ENCODE measurements around the gene BLTP2. TPM values are rescaled to one million over a fixed set of nuclear protein-coding genes. Genes with fewer than 3 reads are reported as not detected.

BLTP2 gene
- total and polyA plus RNA-seq, 10 of the 15 experiments (the other 5 are each of a cell fraction or from before 2014, with no cell fraction given), result 14.2 to 151 (median 78.1) TPM

DNA sequence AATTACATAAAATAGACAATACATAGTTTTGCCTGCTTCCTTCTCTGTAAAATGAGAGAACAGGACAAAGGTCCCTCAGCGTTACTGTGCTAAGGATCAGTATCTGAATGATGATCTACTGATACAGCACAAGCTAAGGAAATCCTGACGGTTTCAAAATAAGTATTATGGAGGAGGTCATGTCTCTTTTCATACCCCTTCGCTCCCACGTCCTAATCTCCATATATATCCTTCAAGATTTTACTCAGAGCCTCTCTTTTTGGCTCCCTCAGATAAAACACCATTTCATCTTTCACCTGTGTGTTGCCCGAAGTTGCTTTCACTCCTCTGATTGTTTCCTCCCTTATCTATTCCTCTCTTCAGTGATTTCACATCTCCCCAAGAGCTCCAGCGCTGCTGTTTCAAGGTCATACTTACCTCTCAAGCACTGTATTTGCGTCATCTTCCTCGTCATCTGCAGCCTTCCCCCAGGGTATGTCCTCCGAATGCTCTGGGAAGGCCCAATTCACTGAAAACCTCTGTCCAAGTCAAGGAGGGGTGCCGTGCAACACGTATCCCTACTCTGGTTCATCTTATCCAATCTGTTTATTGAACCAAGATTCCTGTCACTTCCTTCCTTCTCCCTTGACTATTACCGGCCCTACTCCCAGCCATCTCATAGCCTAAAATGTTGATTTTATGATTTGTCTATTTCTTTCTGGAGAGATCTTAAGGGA lies 1.2 kb upstream of the BLTP2 start:
- Histone ChIP-seq H3K36me3 (ENCODE audit: control insufficient read depth in 2 of 2, insufficient read depth in 2 of 2, low read length in 1 of 2) (peaks cover 4 to 16% of the 10 kb centered on the region in 2 experiments), H3K27me3 (replicated peaks in 1 of 2; ENCODE audit: control insufficient read depth in 2 of 2, insufficient read depth in 2 of 2, low read length in 1 of 2) (no peaks in the 10 kb centered on the region), H3K9ac (ENCODE audit: control insufficient read depth, insufficient read depth, low read length) (peak overlapping the region; percentile 32; the same call in 1 of the 2 replicates), H3K4me2 (ENCODE audit: control insufficient read depth, insufficient read depth) (peak overlapping the region; percentile 77), H3K79me2 (ENCODE audit: control insufficient read depth, insufficient read depth, low read length) (peaks cover 31% of the 10 kb centered on the region), H4K20me1 (ENCODE audit: control insufficient read depth, insufficient read depth) (no peaks in the 10 kb centered on the region), H3K27ac (ENCODE audit: control insufficient read depth, insufficient read depth) (peak overlapping the region; percentile 85), H3K4me3 (peak overlapping the region; percentile 73), H3K9me3 (replicated peaks; ENCODE audit: control insufficient read depth, insufficient read depth, low read length) (no peaks in the 10 kb centered on the region), H3K4me1 (ENCODE audit: control insufficient read depth, insufficient read depth, low read length) (peaks cover 14% of the 10 kb centered on the region), H2AFZ (ENCODE audit: control insufficient read depth, low read depth, low read length) (peak overlapping the region; percentile 25)
- FAIRE-seq (peak; percentile 23), DNase-seq (ENCODE audit: low read depth, low spot score) (no peak), ATAC-seq (no peak)
- in situ Hi-C loops (cut with MboI) (no loop called here), intact Hi-C loops (cut with micrococcal nuclease; ENCODE audit: unreplicated experiment) (loop anchor here (1.0 to 2.0 kb wide), 2 partner anchors 30 to 65 kb away; partner anchors contain the start of gene PROCA1)
- ChIA-PET CTCF (interaction anchor here (0.6 to 7.5 kb wide), 31 partner anchors 9 to 499 kb away, joined by 3 to 84 read pairs (median 5); partner anchors contain the start of genes ALDOC, NEK8, PROCA1 and RPL23A), POLR2A (interaction anchor here (0.8 to 5.4 kb wide), 11 partner anchors 15 to 303 kb away, joined by 3 to 32 read pairs (median 6); partner anchors contain the start of genes ALDOC, PROCA1, RPL23A and SDF2), RAD21 (ENCODE audit: unreplicated experiment) (interaction anchor here (0.6 to 2.9 kb wide), 18 partner anchors 16 to 471 kb away, joined by 3 to 22 read pairs (median 4); partner anchors contain the start of genes DHRS13, IFT20, NEK8 and PROCA1), SMC1A (ENCODE audit: uncharacterized antibody, unreplicated experiment) (interaction anchor here (0.8 to 4.2 kb wide), 13 partner anchors 9 to 306 kb away, joined by 3 to 22 read pairs (median 4); partner anchors contain the start of genes RPL23A, SDF2, SUPT6H and TLCD1)
- 45% methylated on average over 12 of the region's 12 CpGs for WGBS (ENCODE audit: insufficient coverage, insufficient replicate concordance, low lambda C conversion rate, missing lambda C conversion rate)
- no TSS peak for BruUV-seq (replicated peaks)
- no peak for TF ChIP-seq MYC (IDR thresholded peaks at IDR 0.05; ENCODE audit: insufficient read depth, insufficient read length, insufficient replicate concordance, low read length, severe bottlenecking)
- no peak for TF ChIP-seq IKZF2 (IDR thresholded peaks at IDR 0.05)
- no peak for TF ChIP-seq NFXL1 (IDR thresholded peaks at IDR 0.05; ENCODE audit: borderline replicate concordance)
- TF ChIP-seq HDGF (IDR thresholded peaks at IDR 0.05), result 0 out of 2 replicates have a peak, but pooled peaks have one; percentile 18
- TF ChIP-seq CREB1 (IDR thresholded peaks at IDR 0.05; ENCODE audit: low read depth), result no peak
- TF ChIP-seq MTA3 (IDR thresholded peaks at IDR 0.05; ENCODE audit: borderline replicate concordance, low read length), result no peak
- no peak for TF ChIP-seq CEBPB (IDR thresholded peaks at IDR 0.05; ENCODE audit: borderline replicate concordance in 1 of 2, low read depth in 2 of 2, low read length in 2 of 2)
- TF ChIP-seq MLLT1 (IDR thresholded peaks at IDR 0.05), result 0 out of 2 replicates have a peak, but pooled peaks have one; percentile 47
- no peak for TF ChIP-seq RCOR1 (conservative IDR thresholded peaks at IDR 0.05; ENCODE audit: low read depth, low read length)
- TF ChIP-seq CHD4 (IDR thresholded peaks at IDR 0.05), result no peak
- TF ChIP-seq HCFC1 (IDR thresholded peaks at IDR 0.05; ENCODE audit: low read length), result no peak
- no peak for TF ChIP-seq POLR2A (IDR thresholded peaks at IDR 0.05; ENCODE audit: low read depth, low read length)
- TF ChIP-seq NFIC (IDR thresholded peaks at IDR 0.05; ENCODE audit: low read depth, low read length), result no peak
- TF ChIP-seq POU2F2 (IDR thresholded peaks at IDR 0.05; ENCODE audit: borderline replicate concordance, low read depth, low read length), result no peak
- no peak for TF ChIP-seq FOXM1 (IDR thresholded peaks at IDR 0.05; ENCODE audit: low read depth, low read length)
- TF ChIP-seq, protein P1, sequence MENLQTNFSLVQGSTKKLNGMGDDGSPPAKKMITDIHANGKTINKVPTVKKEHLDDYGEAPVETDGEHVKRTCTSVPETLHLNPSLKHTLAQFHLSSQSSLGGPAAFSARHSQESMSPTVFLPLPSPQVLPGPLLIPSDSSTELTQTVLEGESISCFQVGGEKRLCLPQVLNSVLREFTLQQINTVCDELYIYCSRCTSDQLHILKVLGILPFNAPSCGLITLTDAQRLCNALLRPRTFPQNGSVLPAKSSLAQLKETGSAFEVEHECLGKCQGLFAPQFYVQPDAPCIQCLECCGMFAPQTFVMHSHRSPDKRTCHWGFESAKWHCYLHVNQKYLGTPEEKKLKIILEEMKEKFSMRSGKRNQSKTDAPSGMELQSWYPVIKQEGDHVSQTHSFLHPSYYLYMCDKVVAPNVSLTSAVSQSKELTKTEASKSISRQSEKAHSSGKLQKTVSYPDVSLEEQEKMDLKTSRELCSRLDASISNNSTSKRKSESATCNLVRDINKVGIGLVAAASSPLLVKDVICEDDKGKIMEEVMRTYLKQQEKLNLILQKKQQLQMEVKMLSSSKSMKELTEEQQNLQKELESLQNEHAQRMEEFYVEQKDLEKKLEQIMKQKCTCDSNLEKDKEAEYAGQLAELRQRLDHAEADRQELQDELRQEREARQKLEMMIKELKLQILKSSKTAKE (IDR thresholded peaks at IDR 0.05; ENCODE audit: low read depth, poor library complexity, severe bottlenecking), result no peak
- TF ChIP-seq, protein P2, sequence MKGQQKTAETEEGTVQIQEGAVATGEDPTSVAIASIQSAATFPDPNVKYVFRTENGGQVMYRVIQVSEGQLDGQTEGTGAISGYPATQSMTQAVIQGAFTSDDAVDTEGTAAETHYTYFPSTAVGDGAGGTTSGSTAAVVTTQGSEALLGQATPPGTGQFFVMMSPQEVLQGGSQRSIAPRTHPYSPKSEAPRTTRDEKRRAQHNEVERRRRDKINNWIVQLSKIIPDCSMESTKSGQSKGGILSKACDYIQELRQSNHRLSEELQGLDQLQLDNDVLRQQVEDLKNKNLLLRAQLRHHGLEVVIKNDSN (IDR thresholded peaks at IDR 0.05; ENCODE audit: borderline replicate concordance, extremely low read length, insufficient read depth, low read depth, low read length), result no peak
